Measurements from ENCODE around the gene LDHB. TPM values are rescaled to one million over a fixed set of nuclear protein-coding genes. Genes with fewer than 3 reads are reported as not detected.

LDHB gene
- total RNA-seq, 1 experiment from 2014 or later: 1,454 TPM

- TF ChIP-seq SRF (IDR thresholded peaks at IDR 0.05; ENCODE audit: low read depth) (no peak), YY1 (IDR thresholded peaks at IDR 0.05; ENCODE audit: extremely low read depth, insufficient replicate concordance, low read depth, low read length) (no peak), RAD21 (IDR thresholded peaks at IDR 0.05; ENCODE audit: low read depth) (no peak), SP1 (IDR thresholded peaks at IDR 0.05; ENCODE audit: low read depth) (no peak), JUND (IDR thresholded peaks at IDR 0.05) (no peak)
Measured at GRCh38 chr12:21608196-21608595, 49.4 kb downstream of the LDHB start (continued).

GRCh38 chr12:21607701-21608100 lies 49.9 kb downstream of the LDHB start:
- Histone ChIP-seq H3K4me1 (ENCODE audit: control insufficient read depth in 1 of 2, insufficient read depth in 2 of 2, low read length in 2 of 2) (no peaks in the 10 kb centered on the region), H3K4me2 (ENCODE audit: low read length) (no peak overlapping the region), H3K4me3 (replicated peaks in 1 of 2; ENCODE audit: low read depth in 1 of 2, low read length in 2 of 2) (no peak overlapping the region), H3K79me2 (ENCODE audit: insufficient read depth, low read length) (no peaks in the 10 kb centered on the region), H2AFZ (ENCODE audit: low read depth, low read length, poor library complexity, severe bottlenecking) (no peak overlapping the region), H4K20me1 (ENCODE audit: insufficient read depth) (no peaks in the 10 kb centered on the region), H3K36me3 (ENCODE audit: control insufficient read depth in 1 of 2, insufficient read depth in 2 of 2, low read length in 2 of 2) (no peaks in the 10 kb centered on the region), H3K9me2 (ENCODE audit: insufficient read depth) (no peaks in the 10 kb centered on the region), H3K27ac (ENCODE audit: low read depth, low read length) (no peak overlapping the region), H3K9ac (ENCODE audit: low read length) (no peak overlapping the region), H3K9me3 (ENCODE audit: control insufficient read depth in 1 of 2, insufficient read depth in 1 of 2, low read depth in 1 of 2, low read length in 2 of 2) (no peaks in the 10 kb centered on the region), H3K27me3 (ENCODE audit: insufficient read depth, low read length) (no peaks in the 10 kb centered on the region)
- ATAC-seq (no peak), DNase-seq (ENCODE audit: low read depth, low spot score) (peak; percentile 12)
- BruUV-seq (replicated peaks): no TSS peak
- ChIA-PET CTCF (interaction anchor here (1.7 kb wide), 1 partner anchor 73 kb away, joined by 5 read pairs; no protein-coding TSS in a partner anchor), POLR2A (no interaction called here), RAD21 (ENCODE audit: low non-redundant PET in 1 of 2, low total read pairs in 2 of 2, uncharacterized antibody in 2 of 2, unreplicated experiment in 2 of 2) (no interaction called here)
- TF ChIP-seq SP1 (IDR thresholded peaks at IDR 0.05; ENCODE audit: low read depth) (no peak), EZH2phosphoT487 (IDR thresholded peaks at IDR 0.05; ENCODE audit: borderline replicate concordance) (no peak), TCF7L2 (IDR thresholded peaks at IDR 0.05; ENCODE audit: borderline replicate concordance, extremely low read depth, insufficient read depth, insufficient read length) (no peak), CTCF (IDR thresholded peaks at IDR 0.05 in 2 of 3, conservative IDR thresholded peaks at IDR 0.05 in 1 of 3; ENCODE audit: borderline replicate concordance in 1 of 3, insufficient read depth in 1 of 3, low read depth in 2 of 3, low read length in 2 of 3) (peak in 2 of 3 experiments; percentile 38 to 41; a peak in 3 of 6 replicates), ZNF274 (IDR thresholded peaks at IDR 0.05; ENCODE audit: low read depth, low read length) (no peak), POLR2AphosphoS5 (IDR thresholded peaks at IDR 0.05; ENCODE audit: low read depth, low read length) (no peak), RAD21 (IDR thresholded peaks at IDR 0.05; ENCODE audit: low read depth) (peak; percentile 50; the same call in 1 of the 2 replicates)
- intact Hi-C loops (cut with micrococcal nuclease): loop anchor here (1.0 to 10.0 kb wide), 2 partner anchors 73 to 387 kb away; no protein-coding TSS in a partner anchor

All from HCT116 (cell line).